Upper lobe of left lung (tissue), 6 donors: ENCODE data around the gene PRKCA. TPM values are rescaled to one million over a fixed set of nuclear protein-coding genes. Genes with fewer than 3 reads are reported as not detected.
A peak's percentile ranks its signal among the peaks of the same experiment; 100 is the strongest.

ENCODE experiments used
- ATAC-seq, 2 donors: fragments of 200-7000 bp; cut with Tn5 transposase; one replicate each; pipeline ENCODE4 v1.9.1; 2022; ENCODE audit warnings: mild to moderate bottlenecking in 2 of 2, moderate library complexity in 2 of 2; ENCODE audit not compliant: low FRiP score in 2 of 2
- DNase-seq, 2 donors: peaks; one replicate each; pipeline ENCODE4 v3.0.0-alpha.2; 2019 to 2020
- H3K27ac ChIP-seq, 4 donors: fragments of 200-600 bp; sonication (generic); one replicate each; pipeline ENCODE4 v1.5.1; 2016 to 2019
- H3K27me3 ChIP-seq, 4 donors: fragments of 200-600 bp; sonication (generic); one replicate each; pipeline ENCODE4 v1.5.1; 2017 to 2019
- H3K36me3 ChIP-seq, 4 donors: fragments of 200-600 bp; sonication (generic); one replicate each; pipeline ENCODE4 v1.5.1; 2016 to 2019
- H3K4me1 ChIP-seq, 4 donors: fragments of 200-600 bp; sonication (generic); one replicate each; pipeline ENCODE4 v1.5.1; 2018 to 2019
- H3K4me3 ChIP-seq, 4 donors: fragments of 200-600 bp; sonication (generic); one replicate each; pipeline ENCODE4 v1.5.1; 2017 to 2019; ENCODE audit warnings: mild to moderate bottlenecking in 2 of 4, moderate library complexity in 1 of 4
- H3K9me3 ChIP-seq, 4 donors: fragments of 200-600 bp; sonication (generic); one replicate each; pipeline ENCODE4 v1.5.1; 2018 to 2019
- CTCF ChIP-seq, 6 experiments: fragments of 450-650 bp in 4 of 6; fragments of 200-600 bp in 2 of 6; sonication (generic) in 2 of 6; IDR thresholded peaks; one replicate each; pipeline ENCODE4 v1.5.1; 2016 to 2019; ENCODE audit warnings: antibody characterized with exemption in 6 of 6
- EP300 ChIP-seq, 4 donors: sonication (generic); formaldehyde crosslinking; IDR thresholded peaks; one replicate each; pipeline ENCODE4 v1.5.1; 2017; ENCODE audit warnings: antibody characterized with exemption in 4 of 4, control low read depth in 2 of 4
- POLR2A ChIP-seq, 4 donors: fragments of 450-650 bp; IDR thresholded peaks; one replicate each; pipeline ENCODE4 v1.5.1; 2016 to 2017; ENCODE audit warnings: antibody characterized with exemption in 4 of 4, mild to moderate bottlenecking in 2 of 4
- POLR2AphosphoS5 ChIP-seq, 2 donors: sonication (generic); formaldehyde crosslinking; IDR thresholded peaks; one replicate each; pipeline ENCODE4 v1.5.1; 2017; ENCODE audit warnings: antibody characterized with exemption in 2 of 2
- WGBS, 2 donors: methylation state at CpG; one replicate each; pipeline ENCODE4 v1.1.5; 2017 to 2018; 5-methylcytosine and 5-hydroxymethylcytosine counted together
- total RNA-seq, 6 donors: library from RNA; depleted of rRNA in 4 of 6; stranded (reverse); fragments of >200 nt in 4 of 6; gene quantifications; one replicate each; pipeline versions ENCODE4 v1.1.0 to v1.2.1, GENCODE V29; 2016 to 2021
- donor health status: DM: no; HTN: no; CAD: no; lungs with moderate emphysema.
- donor health status: DM: no; HTN: yes; CAD: no; lungs with severe emphysema.

The PRKCA gene
- total RNA-seq, 6 donors from 2014 or later: 10.9 to 29.3 (median 18.0) TPM

GRCh38 chr17:66737524-66737923, 435.1 kb downstream of the PRKCA start:
- TF ChIP-seq CTCF (IDR thresholded peaks at IDR 0.05): peak in 1 of 6 experiments; percentile 7
- no peak for TF ChIP-seq EP300 (IDR thresholded peaks at IDR 0.05)
- WGBS, 2 donors: 42 to 62% methylated on average over 9 to 12 of the region's 12 CpGs
- no peak overlapping the region for H3K27ac ChIP-seq
- H3K4me1 ChIP-seq: no peaks in the 10 kb centered on the region
- H3K27me3 ChIP-seq: no peaks in the 10 kb centered on the region
- no peak overlapping the region for H3K4me3 ChIP-seq
- H3K36me3 ChIP-seq: peaks cover 0 to 10% (median 0%) of the 10 kb centered on the region in 4 donors
- H3K9me3 ChIP-seq: no peaks in the 10 kb centered on the region
- ATAC-seq: peak; percentile 71 to 84
- DNase-seq: peak in 1 of 2 donors; percentile 70

- Histone ChIP-seq H3K9me3 (no peaks in the 10 kb centered on the region), H3K27ac (no peak overlapping the region), H3K36me3 (peaks cover 0 to 17% (median 0%) of the 10 kb centered on the region in 4 donors), H3K4me1 (no peaks in the 10 kb centered on the region), H3K4me3 (no peak overlapping the region), H3K27me3 (no peaks in the 10 kb centered on the region)
- DNase-seq (no peak), ATAC-seq (no peak)
- TF ChIP-seq POLR2AphosphoS5 (IDR thresholded peaks at IDR 0.05): no peak
- TF ChIP-seq POLR2A (IDR thresholded peaks at IDR 0.05): no peak
- no peak for TF ChIP-seq CTCF (IDR thresholded peaks at IDR 0.05)
- no peak for TF ChIP-seq EP300 (IDR thresholded peaks at IDR 0.05)
- 65 to 79% methylated on average over 4 of the region's 4 CpGs for WGBS, 2 donors
Measured at GRCh38 chr17:66738301-66738700, 435.9 kb downstream of the PRKCA start.

- H3K27ac ChIP-seq: no peak overlapping the region
- peaks cover 0 to 13% (median 0%) of the 10 kb centered on the region in 4 donors for H3K36me3 ChIP-seq
- H3K4me3 ChIP-seq: no peak overlapping the region
- no peak for ATAC-seq
- no peaks in the 10 kb centered on the region for H3K9me3 ChIP-seq
- H3K4me1 ChIP-seq: no peaks in the 10 kb centered on the region
- WGBS, 2 donors: 73 to 79% methylated on average over 8 of the region's 8 CpGs
- no peak for DNase-seq
- H3K27me3 ChIP-seq: no peaks in the 10 kb centered on the region
- TF ChIP-seq POLR2AphosphoS5 (IDR thresholded peaks at IDR 0.05) (no peak), EP300 (IDR thresholded peaks at IDR 0.05) (no peak), CTCF (IDR thresholded peaks at IDR 0.05) (no peak)
Measured at GRCh38 chr17:66739553-66739952, 437.1 kb downstream of the PRKCA start.

GRCh38 chr17:66740226-66740625, 437.8 kb downstream of the PRKCA start:
- no peaks in the 10 kb centered on the region for H3K9me3 ChIP-seq
- H3K27me3 ChIP-seq: no peaks in the 10 kb centered on the region
- no peak for ATAC-seq
- no peak overlapping the region for H3K27ac ChIP-seq
- TF ChIP-seq CTCF (IDR thresholded peaks at IDR 0.05) (no peak), POLR2A (IDR thresholded peaks at IDR 0.05) (no peak), POLR2AphosphoS5 (IDR thresholded peaks at IDR 0.05) (no peak), EP300 (IDR thresholded peaks at IDR 0.05) (no peak)
- no peaks in the 10 kb centered on the region for H3K4me1 ChIP-seq
- peaks cover 0 to 11% (median 0%) of the 10 kb centered on the region in 4 donors for H3K36me3 ChIP-seq
- 73 to 79% methylated on average over 5 of the region's 5 CpGs for WGBS, 2 donors
- no peak for DNase-seq
- H3K4me3 ChIP-seq: no peak overlapping the region

- WGBS, 2 donors: 88 to 95% methylated on average over 2 of the region's 2 CpGs
- Histone ChIP-seq H3K4me1 (no peaks in the 10 kb centered on the region), H3K27ac (no peak overlapping the region), H3K36me3 (peaks cover 0 to 11% (median 2%) of the 10 kb centered on the region in 4 donors), H3K4me3 (no peak overlapping the region), H3K27me3 (no peaks in the 10 kb centered on the region), H3K9me3 (no peaks in the 10 kb centered on the region)
- TF ChIP-seq POLR2A (IDR thresholded peaks at IDR 0.05) (no peak), EP300 (IDR thresholded peaks at IDR 0.05) (no peak), POLR2AphosphoS5 (IDR thresholded peaks at IDR 0.05) (no peak), CTCF (IDR thresholded peaks at IDR 0.05) (no peak)
- DNase-seq: no peak
- ATAC-seq: no peak
Measured at GRCh38 chr17:66743511-66743910, 441.1 kb downstream of the PRKCA start.
